ENCODE data around the gene MRPL53. TPM values are rescaled to one million over a fixed set of nuclear protein-coding genes. Genes with fewer than 3 reads are reported as not detected.

MRPL53 gene
- total and polyA plus RNA-seq, 9 of the 15 experiments (the other 6 are each of a cell fraction or from before 2014, with no cell fraction given), result 11.5 to 87.9 (median 41.1) TPM

GRCh38 chr2:74507926-74508520, 35.5 kb upstream of the MRPL53 start (continued):
- TF ChIP-seq ATF3 (IDR thresholded peaks at IDR 0.05) (no peak), ATF3 (CRISPR knock-in tag; conservative IDR thresholded peaks at IDR 0.05) (peak; percentile 71; the same call in 1 of the 2 replicates), TEAD1 (CRISPR knock-in tag; IDR thresholded peaks at IDR 0.05) (no peak), FUS (optimal IDR thresholded peaks at IDR 0.05; ENCODE audit: low read depth, low read length) (no peak), ZFP1 (CRISPR knock-in tag; IDR thresholded peaks at IDR 0.05) (no peak), ZNF740 (CRISPR knock-in tag; IDR thresholded peaks at IDR 0.05) (peak; percentile 58; the same call in 1 of the 2 replicates), ZNF740 (tag; IDR thresholded peaks at IDR 0.05) (peak in 1 of 2 experiments; percentile 94; a peak in 2 of 4 replicates), SIN3B (IDR thresholded peaks at IDR 0.05; ENCODE audit: low read depth) (no peak), PKNOX1 (IDR thresholded peaks at IDR 0.05) (no peak), SMARCE1 (IDR thresholded peaks at IDR 0.05) (0 out of 2 replicates have a peak, but pooled peaks have one; percentile 11), ETS1 (conservative IDR thresholded peaks at IDR 0.05; ENCODE audit: control insufficient read depth, low read depth, low read length) (no peak), PHF21A (IDR thresholded peaks at IDR 0.05; ENCODE audit: borderline replicate concordance, low read depth) (no peak), WHSC1 (IDR thresholded peaks at IDR 0.05; ENCODE audit: low read length) (no peak), HDAC2 (IDR thresholded peaks at IDR 0.05) (0 out of 2 replicates have a peak, but pooled peaks have one; percentile 26), ZNF511 (CRISPR knock-in tag; IDR thresholded peaks at IDR 0.05) (no peak), MAFG (tag; conservative IDR thresholded peaks at IDR 0.05) (no peak), HIVEP1 (CRISPR knock-in tag; IDR thresholded peaks at IDR 0.05) (no peak), GTF2F1 (IDR thresholded peaks at IDR 0.05; ENCODE audit: low read depth, low read length) (no peak), NFYB (IDR thresholded peaks at IDR 0.05; ENCODE audit: extremely low read depth, insufficient read length) (no peak), ILK (tag; IDR thresholded peaks at IDR 0.05; ENCODE audit: borderline replicate concordance, low read depth) (no peak), PHTF2 (CRISPR knock-in tag; IDR thresholded peaks at IDR 0.05) (no peak)
